OCI-LY1 (cell line): ENCODE measurements around the gene WTAP.

Source experiments
- H2AFZ ChIP-seq: fragments of 200-600 bp; sonication (generic), shearing (Covaris generic); 2 replicates; pipeline ENCODE4 v1.6.0; 2014; ENCODE audit warnings: antibody characterized with exemption, mild to moderate bottlenecking, low read length
- H3F3A ChIP-seq: fragments of 200-600 bp; sonication (generic), shearing (Covaris generic); 2 replicates; pipeline ENCODE4 v1.6.0; 2014; ENCODE audit warnings: mild to moderate bottlenecking, antibody characterized with exemption, low read length, moderate library complexity; ENCODE audit not compliant: insufficient read depth
- H3K27ac ChIP-seq: fragments of 200-600 bp; sonication (generic); 2 replicates; pipeline ENCODE4 v1.5.1; 2014; ENCODE audit warnings: low read length, mixed run types, mild to moderate bottlenecking, low read depth; ENCODE audit not compliant: poor library complexity, severe bottlenecking
- H3K27me3 ChIP-seq: fragments of 200-600 bp; sonication (generic); 2 replicates; pipeline ENCODE4 v1.6.0; 2014; ENCODE audit warnings: antibody characterized with exemption, mild to moderate bottlenecking, low read length, moderate library complexity; ENCODE audit not compliant: insufficient read depth
- H3K36me3 ChIP-seq: fragments of 200-600 bp; sonication (generic); 2 replicates; pipeline ENCODE4 v1.6.1; 2014; ENCODE audit warnings: mild to moderate bottlenecking, antibody characterized with exemption, low read length, moderate library complexity, mixed read lengths; ENCODE audit not compliant: insufficient read depth
- H3K4me1 ChIP-seq: fragments of 200-600 bp; sonication (generic); 2 replicates; pipeline ENCODE4 v1.5.1; 2014; ENCODE audit warnings: mild to moderate bottlenecking, low read length, moderate library complexity; ENCODE audit not compliant: insufficient read depth, severe bottlenecking
- H3K4me2 ChIP-seq: fragments of 200-600 bp; sonication (generic), shearing (Covaris generic); 2 replicates; pipeline ENCODE4 v1.6.1; 2014; ENCODE audit warnings: low read length
- H3K4me3 ChIP-seq: fragments of 200-600 bp; sonication (generic); 2 replicates; pipeline ENCODE4 v1.5.1; 2014; ENCODE audit warnings: low read length, low read depth, mild to moderate bottlenecking, mixed read lengths; ENCODE audit not compliant: poor library complexity, severe bottlenecking
- H3K79me2 ChIP-seq: fragments of 200-600 bp; shearing (Covaris generic); 2 replicates; pipeline ENCODE4 v1.6.1; 2016; ENCODE audit warnings: mixed run types, low read length, mixed read lengths; ENCODE audit not compliant: insufficient read depth
- H3K9ac ChIP-seq: fragments of 200-600 bp; sonication (generic), shearing (Covaris generic); 2 replicates; pipeline ENCODE4 v1.6.1; 2014; ENCODE audit warnings: mild to moderate bottlenecking, low read length, mixed read lengths
- H3K9me2 ChIP-seq: fragments of 200-600 bp; sonication (generic), shearing (Covaris generic); 2 replicates; pipeline ENCODE4 v1.6.1; 2014; ENCODE audit warnings: low read depth, mild to moderate bottlenecking, low read length, mixed read lengths
- H3K9me3 ChIP-seq: fragments of 200-600 bp; shearing (Covaris generic); 2 replicates; pipeline ENCODE4 v1.6.1; 2014; ENCODE audit warnings: low read length, mixed read lengths
- H4K20me1 ChIP-seq: fragments of 200-600 bp; sonication (generic), shearing (Covaris generic); 2 replicates; pipeline ENCODE4 v1.6.0; 2016; ENCODE audit warnings: mild to moderate bottlenecking, low read length; ENCODE audit not compliant: insufficient read depth
- CTCF ChIP-seq: fragments of 200-600 bp; sonication (generic), shearing (Covaris generic); IDR thresholded peaks from 2 replicates; pipeline ENCODE4 v1.5.1; 2017; ENCODE audit warnings: mild to moderate bottlenecking, antibody characterized with exemption, low read length, moderate library complexity, mixed read lengths
- EZH2 ChIP-seq: fragments of 200-600 bp; sonication (generic), shearing (Covaris generic); IDR thresholded peaks from 2 replicates; pipeline ENCODE4 v1.8.0; 2017; ENCODE audit warnings: borderline replicate concordance, mixed run types, mild to moderate bottlenecking, antibody characterized with exemption, low read length, moderate library complexity, mixed read lengths

Gene WTAP

DNA sequence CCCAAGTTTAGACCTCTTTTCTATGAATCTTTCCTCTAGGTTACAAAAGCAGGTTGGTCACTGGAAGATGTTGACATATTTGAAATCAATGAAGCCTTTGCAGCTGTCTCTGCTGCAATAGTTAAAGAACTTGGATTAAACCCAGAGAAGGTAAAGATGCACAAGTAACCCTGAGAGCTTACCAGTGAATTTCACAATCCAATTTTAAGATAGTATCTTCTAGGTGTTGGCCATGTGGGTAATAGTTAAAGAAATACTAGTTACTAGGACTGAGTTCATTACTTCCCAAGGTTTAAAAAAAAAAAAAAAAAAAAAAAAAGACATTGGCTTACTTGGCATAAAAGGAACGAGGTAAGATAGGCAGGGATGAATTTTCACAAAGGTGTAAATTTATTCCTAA, 50.8 kb downstream of the WTAP start:
- Histone ChIP-seq H3K27me3 (no peaks in the 10 kb centered on the region), H3F3A (no peaks in the 10 kb centered on the region), H3K27ac (no peak overlapping the region), H2AFZ (no peak overlapping the region), H3K9me3 (no peaks in the 10 kb centered on the region), H3K4me2 (no peak overlapping the region), H3K36me3 (peaks cover 100% of the 10 kb centered on the region), H3K9ac (no peak overlapping the region), H3K4me1 (no peaks in the 10 kb centered on the region), H3K4me3 (no peak overlapping the region), H4K20me1 (no peaks in the 10 kb centered on the region), H3K79me2 (no peaks in the 10 kb centered on the region), H3K9me2 (no peaks in the 10 kb centered on the region)
- no peak for TF ChIP-seq EZH2
- TF ChIP-seq CTCF: no peak

DNA sequence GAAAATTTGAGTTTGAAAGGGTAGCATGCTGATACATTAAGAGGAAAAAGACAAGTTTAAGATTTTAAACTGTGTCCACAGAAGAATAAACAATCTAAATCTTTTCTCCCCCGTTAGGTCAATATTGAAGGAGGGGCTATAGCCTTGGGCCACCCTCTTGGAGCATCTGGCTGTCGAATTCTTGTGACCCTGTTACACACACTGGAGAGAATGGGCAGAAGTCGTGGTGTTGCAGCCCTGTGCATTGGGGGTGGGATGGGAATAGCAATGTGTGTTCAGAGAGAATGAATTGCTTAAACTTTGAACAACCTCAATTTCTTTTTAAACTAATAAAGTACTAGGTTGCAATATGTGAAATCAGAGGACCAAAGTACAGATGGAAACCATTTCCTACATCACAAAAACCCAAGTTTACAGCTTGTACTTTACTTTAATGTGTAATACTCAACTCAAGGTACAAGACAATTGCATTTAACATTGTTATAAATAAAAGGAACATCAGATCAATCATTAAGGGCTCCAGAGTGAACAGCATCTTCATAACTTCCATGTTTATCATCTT, 51.3 kb downstream of the WTAP start:
- no peaks in the 10 kb centered on the region; the same call in 1 of the 2 replicates for H3F3A ChIP-seq
- H3K4me2 ChIP-seq: no peak overlapping the region
- no peak overlapping the region for H3K9ac ChIP-seq
- peaks cover 100% of the 10 kb centered on the region for H3K36me3 ChIP-seq
- H2AFZ ChIP-seq: no peak overlapping the region
- H3K27me3 ChIP-seq: no peaks in the 10 kb centered on the region
- H4K20me1 ChIP-seq: no peaks in the 10 kb centered on the region
- no peaks in the 10 kb centered on the region for H3K9me2 ChIP-seq
- no peaks in the 10 kb centered on the region for H3K79me2 ChIP-seq
- no peaks in the 10 kb centered on the region for H3K9me3 ChIP-seq
- no peak overlapping the region for H3K4me3 ChIP-seq
- no peak overlapping the region for H3K27ac ChIP-seq
- H3K4me1 ChIP-seq: no peaks in the 10 kb centered on the region
- TF ChIP-seq EZH2: no peak

- peak overlapping the region; percentile 26 for H3K27ac ChIP-seq
Measured at GRCh38 chr6:159788276-159788675, 61.0 kb downstream of the WTAP start.

More at GRCh38 chr6:159788276-159788675, 61.0 kb downstream of the WTAP start:
- no peaks in the 10 kb centered on the region for H3K9me3 ChIP-seq
- peaks cover 29% of the 10 kb centered on the region for H3K4me1 ChIP-seq
- peaks cover 64% of the 10 kb centered on the region for H3K79me2 ChIP-seq
- peak overlapping the region; percentile 73 for H3K4me3 ChIP-seq
- H3K27me3 ChIP-seq: no peaks in the 10 kb centered on the region
- H3F3A ChIP-seq: no peaks in the 10 kb centered on the region; the same call in 1 of the 2 replicates
- no peaks in the 10 kb centered on the region for H3K9me2 ChIP-seq
- H3K4me2 ChIP-seq: peak overlapping the region; percentile 87
- peak overlapping the region; percentile 80 for H3K9ac ChIP-seq
- no peak overlapping the region for H2AFZ ChIP-seq
- peaks cover 70% of the 10 kb centered on the region for H3K36me3 ChIP-seq
- H4K20me1 ChIP-seq: no peaks in the 10 kb centered on the region
- TF ChIP-seq CTCF (no peak), EZH2 (no peak)
